Activated CD4-positive, CD25-positive, alpha-beta regulatory T cell treated with anti-CD3 and anti-CD28 coated beads, Interleukin-2, amount 50 U/mL, for 24 hours (primary cell): ENCODE data around the gene HSPG2.
"Not testable (repeated sequence)": the region's sequence is repeated elsewhere in the genome, so short reads cannot be mapped to it uniquely, and the experiment has no call there.

ENCODE experiments used
- ATAC-seq, 2 donors: fragments of 150-1000 bp; cut with Tn5 transposase; one replicate each; pipeline ENCODE4 v1.10.0; 2021; ENCODE audit warnings: mild to moderate bottlenecking in 1 of 2, moderate library complexity in 1 of 2

HSPG2 gene

GRCh38 chr1:21821385-21822019, 115.6 kb downstream of the HSPG2 start:
- no peak for ATAC-seq

- ATAC-seq, result no peak
These were observed 116.4 kb downstream of the HSPG2 start for GRCh38 chr1:21820597-21821232.

GRCh38 chr1:21818656-21819055, 118.5 kb downstream of the HSPG2 start:
- no peak for ATAC-seq

- no peak for ATAC-seq
These were observed 120.4 kb downstream of the HSPG2 start for GRCh38 chr1:21816602-21817302.

GRCh38 chr1:21815724-21816321, 121.3 kb downstream of the HSPG2 start:
- no peak for ATAC-seq

GRCh38 chr1:21814981-21815582, 122.0 kb downstream of the HSPG2 start:
- ATAC-seq, result no peak

- peak; percentile 44 to 51 for ATAC-seq
These were observed 122.7 kb downstream of the HSPG2 start for GRCh38 chr1:21814241-21814918.

GRCh38 chr1:21813542-21813941, 123.6 kb downstream of the HSPG2 start:
- no peak for ATAC-seq

- no peak for ATAC-seq
These were observed 125.2 kb downstream of the HSPG2 start, which contains the start of gene LDLRAD2 for GRCh38 chr1:21811875-21812305. Gene LDLRAD2, plus strand, starts transcription at chr1:21812265. Its CDS starts 187 bp downstream, at chr1:21812452.

GRCh38 chr1:21804536-21804935, 132.6 kb downstream of the HSPG2 start:
- no peak for ATAC-seq

GRCh38 chr1:21801100-21801499, 136.0 kb downstream of the HSPG2 start:
- ATAC-seq, result no peak

GRCh38 chr1:21799730-21800129, 137.4 kb downstream of the HSPG2 start:
- no peak for ATAC-seq

GRCh38 chr1:21795075-21795474, 142.0 kb downstream of the HSPG2 start:
- no peak for ATAC-seq

- no peak for ATAC-seq
These were observed 142.5 kb downstream of the HSPG2 start for GRCh38 chr1:21794656-21795055.

GRCh38 chr1:21793104-21793503, 144.0 kb downstream of the HSPG2 start:
- no peak for ATAC-seq

- no peak for ATAC-seq
These were observed 150.5 kb downstream of the HSPG2 start for GRCh38 chr1:21786640-21787039.

GRCh38 chr1:21785764-21786163, 151.3 kb downstream of the HSPG2 start:
- not testable (repeated sequence) for ATAC-seq

GRCh38 chr1:21783679-21784603, 153.2 kb downstream of the HSPG2 start:
- ATAC-seq, result no peak

GRCh38 chr1:21782868-21783678, 154.0 kb downstream of the HSPG2 start, which contains the start of gene USP48:
Gene USP48, minus strand, starts transcription at chr1:21783149. Its CDS starts 192 bp downstream, at chr1:21782957.
- peak; percentile 68 to 78 for ATAC-seq

GRCh38 chr1:21782349-21782867, 154.7 kb downstream of the HSPG2 start:
- ATAC-seq, result peak in 1 of 2 donors; percentile 0
